ENCODE measurements around the gene ARMC10. TPM values are rescaled to one million over a fixed set of nuclear protein-coding genes. Genes with fewer than 3 reads are reported as not detected.
A peak's percentile ranks its signal among the peaks of the same experiment; 100 is the strongest.
"Not testable (repeated sequence)": the region's sequence is repeated elsewhere in the genome, so short reads cannot be mapped to it uniquely, and the experiment has no call there.

The ARMC10 gene
- total RNA-seq = 10 to 100 TPM; 13.6 to 34.5 (median 30.4) TPM

DNA sequence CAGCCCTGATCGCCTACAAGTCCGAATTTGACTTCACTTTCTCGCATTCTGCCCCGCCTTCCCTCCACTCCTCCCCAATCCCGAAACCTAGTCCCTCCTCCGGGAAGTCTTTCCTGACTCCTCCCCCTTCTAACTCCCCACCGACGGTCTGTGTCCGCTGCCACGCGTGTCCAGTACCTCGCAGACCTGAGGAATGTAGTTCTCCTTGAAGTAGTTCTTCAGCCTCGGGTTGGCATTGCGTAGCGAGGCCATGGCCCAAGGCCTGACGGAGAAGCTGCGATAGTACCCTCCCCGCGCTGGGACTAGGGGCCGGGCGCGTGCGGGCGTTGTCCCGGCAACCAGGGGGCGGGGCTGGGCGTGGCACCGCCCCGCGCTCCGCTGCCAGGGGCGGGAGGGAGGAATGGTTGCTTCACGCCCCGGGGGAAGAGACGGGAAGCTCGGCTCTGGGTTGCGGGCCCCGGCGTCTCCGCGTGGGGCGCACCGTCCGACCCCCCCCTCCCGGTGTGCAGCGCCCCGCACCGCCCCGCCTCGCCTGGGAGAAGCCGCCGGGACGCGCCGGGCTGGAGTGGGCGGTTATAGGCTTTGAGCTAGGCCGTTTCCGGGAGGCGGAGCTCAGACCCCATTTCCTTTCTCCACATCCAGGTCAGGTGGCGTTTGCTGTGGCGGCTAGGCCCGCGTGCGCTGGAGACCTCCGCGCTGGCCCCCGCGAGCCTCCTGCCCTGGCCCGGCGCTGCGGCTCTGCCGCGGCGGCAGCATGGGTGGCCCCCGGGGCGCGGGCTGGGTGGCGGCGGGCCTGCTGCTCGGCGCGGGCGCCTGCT, at the start of gene ARMC10, which contains the start of gene FBXL13:
Gene ARMC10 (plus strand): TSS at position 622 of the 818 bp plus-strand sequence. CDS start 133 bp downstream, at position 755.
Gene FBXL13 (minus strand): TSS at position 278 of the 818 bp plus-strand sequence.
- Histone ChIP-seq H3K4me1 (peaks cover 14 to 26% (median 23%) of the 10 kb centered on the region in 4 donors), H3K27me3 (no peaks in the 10 kb centered on the region), H3K36me3 (no peaks in the 10 kb centered on the region), H3K4me3 (peak within 1 kb of the TSS; percentile 53 to 92 (median 72)), H3K27ac (peak within 1 kb of the TSS; percentile 85 to 94 (median 90)), H3K9me3 (no peaks in the 10 kb centered on the region)
- peak; percentile 91 to 99 for DNase-seq
- TF ChIP-seq, protein P1, sequence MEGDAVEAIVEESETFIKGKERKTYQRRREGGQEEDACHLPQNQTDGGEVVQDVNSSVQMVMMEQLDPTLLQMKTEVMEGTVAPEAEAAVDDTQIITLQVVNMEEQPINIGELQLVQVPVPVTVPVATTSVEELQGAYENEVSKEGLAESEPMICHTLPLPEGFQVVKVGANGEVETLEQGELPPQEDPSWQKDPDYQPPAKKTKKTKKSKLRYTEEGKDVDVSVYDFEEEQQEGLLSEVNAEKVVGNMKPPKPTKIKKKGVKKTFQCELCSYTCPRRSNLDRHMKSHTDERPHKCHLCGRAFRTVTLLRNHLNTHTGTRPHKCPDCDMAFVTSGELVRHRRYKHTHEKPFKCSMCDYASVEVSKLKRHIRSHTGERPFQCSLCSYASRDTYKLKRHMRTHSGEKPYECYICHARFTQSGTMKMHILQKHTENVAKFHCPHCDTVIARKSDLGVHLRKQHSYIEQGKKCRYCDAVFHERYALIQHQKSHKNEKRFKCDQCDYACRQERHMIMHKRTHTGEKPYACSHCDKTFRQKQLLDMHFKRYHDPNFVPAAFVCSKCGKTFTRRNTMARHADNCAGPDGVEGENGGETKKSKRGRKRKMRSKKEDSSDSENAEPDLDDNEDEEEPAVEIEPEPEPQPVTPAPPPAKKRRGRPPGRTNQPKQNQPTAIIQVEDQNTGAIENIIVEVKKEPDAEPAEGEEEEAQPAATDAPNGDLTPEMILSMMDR (IDR thresholded peaks at IDR 0.05) = peak; percentile 22 to 78 (median 52)
- TF ChIP-seq EP300 (IDR thresholded peaks at IDR 0.05) = no peak
- peak in 1 of 2 donors; percentile 55 for TF ChIP-seq POLR2AphosphoS5 (IDR thresholded peaks at IDR 0.05)
- peak in 2 of 4 donors; percentile 60 to 64 for TF ChIP-seq POLR2A (IDR thresholded peaks at IDR 0.05)
- 0 to 1% methylated on average over 19 to 57 of the region's 83 CpGs for WGBS, 2 donors
- ATAC-seq (ENCODE audit: low FRiP score in 2 of 2) = peak; percentile 97 to 98

DNA sequence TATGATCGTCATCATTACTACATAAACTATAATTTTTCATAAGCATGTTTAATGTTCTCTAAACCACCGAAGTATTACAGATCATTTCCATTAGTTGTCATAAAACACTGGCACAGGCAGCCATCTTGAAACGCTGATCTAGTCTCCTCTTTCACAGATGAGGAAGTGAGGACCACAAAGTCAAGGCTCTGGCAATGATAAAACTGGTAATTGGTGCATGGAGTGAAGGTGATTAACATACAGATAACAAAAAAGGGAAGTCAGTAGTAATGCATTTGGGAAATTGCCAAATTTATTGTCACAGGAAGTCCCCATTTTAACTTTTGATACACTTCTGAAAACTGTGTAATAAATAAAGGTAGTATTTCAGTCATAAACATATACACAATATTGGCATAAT, 49.6 kb upstream of the ARMC10 start:
- TF ChIP-seq POLR2AphosphoS5 (IDR thresholded peaks at IDR 0.05) = no peak
- no peak for TF ChIP-seq POLR2A (IDR thresholded peaks at IDR 0.05)
- Histone ChIP-seq H3K9me3 (no peaks in the 10 kb centered on the region), H3K27ac (no peak overlapping the region), H3K4me1 (no peaks in the 10 kb centered on the region), H3K27me3 (no peaks in the 10 kb centered on the region), H3K4me3 (no peak overlapping the region), H3K36me3 (no peaks in the 10 kb centered on the region)
- no peak for ATAC-seq (ENCODE audit: low FRiP score in 2 of 2)
- no peak for DNase-seq
- WGBS, 2 donors = 65 to 68% methylated on average over 3 of the region's 3 CpGs

DNA sequence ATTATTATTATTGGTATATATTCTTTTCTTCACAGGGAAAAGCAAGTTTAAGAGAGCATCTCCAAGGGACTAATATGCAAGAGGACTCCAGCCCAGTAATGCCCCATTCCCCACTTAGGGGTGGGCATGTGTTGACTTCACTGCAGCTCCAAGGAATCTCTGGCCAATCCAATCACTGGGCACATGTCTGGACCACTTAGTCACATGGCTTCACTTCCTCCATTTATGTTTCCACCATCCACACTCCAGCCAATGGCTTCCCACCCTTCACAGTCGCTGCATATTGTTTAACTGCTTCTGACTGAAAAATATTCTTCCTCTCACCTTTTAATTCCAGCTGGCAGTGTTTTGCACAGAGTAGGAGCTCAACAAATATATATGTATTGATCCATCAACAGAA, 43.9 kb upstream of the ARMC10 start:
- Histone ChIP-seq H3K9me3 (no peaks in the 10 kb centered on the region), H3K27me3 (no peaks in the 10 kb centered on the region), H3K4me1 (no peaks in the 10 kb centered on the region), H3K36me3 (no peaks in the 10 kb centered on the region), H3K4me3 (no peak overlapping the region), H3K27ac (no peak overlapping the region)
- no peak for TF ChIP-seq EP300 (IDR thresholded peaks at IDR 0.05)
- TF ChIP-seq, protein P1 (IDR thresholded peaks at IDR 0.05) = no peak
- no peak for TF ChIP-seq POLR2A (IDR thresholded peaks at IDR 0.05)
- TF ChIP-seq POLR2AphosphoS5 (IDR thresholded peaks at IDR 0.05) = no peak
- DNase-seq = no peak
- no peak for ATAC-seq (ENCODE audit: low FRiP score in 2 of 2)
- 87 to 97% methylated on average over 1 of the region's 1 CpG for WGBS, 2 donors

DNA sequence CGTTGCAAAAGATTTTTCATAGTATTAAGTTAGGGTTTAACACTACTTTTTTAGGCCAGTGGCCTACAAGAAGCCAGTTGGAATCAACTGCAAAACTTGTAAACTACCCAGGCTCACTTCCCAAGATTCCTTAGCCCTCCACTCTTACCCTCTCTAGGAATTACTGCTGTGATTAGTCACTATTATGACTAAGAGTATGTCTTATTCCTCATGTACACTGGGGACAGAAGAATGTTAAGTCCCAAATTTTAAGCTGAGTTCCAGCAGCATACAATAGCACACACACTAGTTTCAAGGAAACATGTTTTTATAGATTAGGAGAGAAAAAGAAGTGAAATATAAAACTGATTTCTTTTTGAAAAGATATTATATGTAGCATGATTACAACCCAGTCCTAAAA, 43.2 kb upstream of the ARMC10 start:
- no peak for TF ChIP-seq POLR2A (IDR thresholded peaks at IDR 0.05)
- TF ChIP-seq, protein P1 (IDR thresholded peaks at IDR 0.05) = no peak
- no peak for TF ChIP-seq POLR2AphosphoS5 (IDR thresholded peaks at IDR 0.05)
- TF ChIP-seq EP300 (IDR thresholded peaks at IDR 0.05) = no peak
- Histone ChIP-seq H3K4me1 (no peaks in the 10 kb centered on the region), H3K9me3 (no peaks in the 10 kb centered on the region), H3K27ac (no peak overlapping the region), H3K27me3 (no peaks in the 10 kb centered on the region), H3K4me3 (no peak overlapping the region), H3K36me3 (no peaks in the 10 kb centered on the region)
- ATAC-seq (ENCODE audit: low FRiP score in 2 of 2) (no peak), DNase-seq (no peak)
- 67 to 75% methylated on average over 1 of the region's 1 CpG for WGBS, 2 donors

DNA sequence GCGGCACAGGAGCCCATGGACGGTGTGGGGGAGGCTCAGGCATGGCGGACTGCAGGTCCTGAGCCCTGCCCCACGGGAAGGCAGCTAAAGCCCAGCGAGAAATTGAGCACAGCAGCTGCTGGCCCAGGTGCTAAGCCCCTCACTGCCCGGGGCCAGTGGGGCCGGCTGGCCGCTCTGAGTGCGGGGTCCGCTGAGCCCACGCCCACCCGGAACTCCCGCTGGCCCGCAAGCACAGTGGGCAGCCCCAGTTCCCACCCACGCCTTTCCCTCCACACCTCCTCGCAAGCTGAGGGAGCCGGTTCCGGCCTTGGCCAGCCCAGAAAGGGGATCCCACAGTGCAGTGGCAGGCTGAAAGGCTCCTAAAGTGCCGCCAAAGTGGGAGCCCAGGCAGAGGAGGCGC, 40.6 kb upstream of the ARMC10 start:
- 91 to 94% methylated on average over 11 to 20 of the region's 20 CpGs for WGBS, 2 donors
- H3K36me3 ChIP-seq; ATAC-seq (ENCODE audit: low FRiP score in 2 of 2); H3K9me3 ChIP-seq; H3K27ac ChIP-seq; H3K27me3 ChIP-seq; H3K4me3 ChIP-seq; H3K4me1 ChIP-seq: not testable (repeated sequence)
- peak in 1 of 2 donors; percentile 67 for DNase-seq

DNA sequence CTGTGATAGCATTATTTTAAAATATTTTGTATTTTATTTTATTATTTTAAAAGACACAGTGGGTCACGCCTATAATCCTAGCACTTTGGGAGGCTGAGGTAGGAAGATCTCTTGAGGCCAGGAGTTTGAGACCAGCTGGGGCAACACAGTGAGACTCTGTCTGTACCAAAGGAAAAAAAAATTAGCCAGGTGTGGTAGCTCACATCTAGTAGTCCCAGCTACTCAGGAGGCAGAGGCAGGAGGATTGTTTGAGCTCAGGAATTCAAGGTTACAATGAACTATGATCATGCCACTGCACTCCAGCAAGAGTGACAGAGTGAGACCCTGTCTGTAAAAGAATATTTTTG, 37.5 kb upstream of the ARMC10 start:
- ATAC-seq (ENCODE audit: low FRiP score in 2 of 2) (no peak), DNase-seq (no peak)
- Histone ChIP-seq H3K27me3 (no peaks in the 10 kb centered on the region), H3K4me3 (no peak overlapping the region), H3K4me1 (peaks cover 5 to 7% (median 6%) of the 10 kb centered on the region in 4 donors), H3K27ac (no peak overlapping the region), H3K9me3 (no peaks in the 10 kb centered on the region), H3K36me3 (no peaks in the 10 kb centered on the region)
- WGBS, 2 donors = 94 to 97% methylated on average over 1 of the region's 1 CpG
- TF ChIP-seq, protein P1 (IDR thresholded peaks at IDR 0.05) = no peak
- TF ChIP-seq POLR2A (IDR thresholded peaks at IDR 0.05) (no peak), POLR2AphosphoS5 (IDR thresholded peaks at IDR 0.05) (no peak), EP300 (IDR thresholded peaks at IDR 0.05) (no peak)

DNA sequence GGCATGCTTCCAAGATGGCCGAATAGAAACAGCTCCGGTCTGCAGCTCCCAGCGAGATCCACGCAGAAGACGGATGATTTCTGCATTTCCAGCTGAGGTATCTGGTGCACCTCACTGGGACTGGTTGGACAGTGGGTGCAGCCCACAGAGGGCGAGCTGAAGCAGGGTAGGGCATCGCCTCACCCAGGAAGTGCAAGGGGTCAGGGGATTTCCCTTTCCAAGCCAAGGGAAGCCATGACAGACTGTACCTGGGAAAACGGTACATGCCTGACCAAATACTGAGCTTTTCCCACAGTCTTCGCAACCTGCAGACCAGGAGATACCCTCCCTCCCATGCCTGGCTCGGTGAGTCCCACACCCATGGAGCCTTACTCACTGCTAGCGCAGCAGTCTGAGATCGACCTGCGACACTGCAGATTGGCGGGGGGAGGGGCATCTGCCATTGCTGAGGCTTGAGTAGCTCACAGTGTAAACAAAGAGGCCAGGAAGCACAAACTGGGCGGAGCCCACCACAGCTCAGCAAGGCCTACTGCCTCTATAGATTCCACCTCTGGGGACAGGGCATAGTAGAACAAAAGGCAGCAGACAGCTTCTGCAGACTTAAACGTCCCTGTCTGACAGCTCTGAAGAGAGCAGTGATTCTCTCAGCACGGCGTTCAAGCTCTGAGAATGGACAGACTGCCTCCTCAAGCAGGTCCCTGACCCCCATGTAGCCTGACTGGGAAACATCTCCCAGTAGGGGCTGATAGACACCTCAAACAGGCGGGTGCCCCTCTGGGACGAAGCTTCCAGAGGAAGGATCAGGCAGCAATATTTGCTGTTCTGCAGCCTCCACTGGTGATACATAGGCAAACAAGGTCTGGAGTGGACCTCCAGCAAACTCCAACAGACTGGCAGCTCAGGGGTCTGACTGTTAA, 36.9 kb upstream of the ARMC10 start:
- not testable (repeated sequence) for ATAC-seq (ENCODE audit: low FRiP score in 2 of 2); H3K4me3 ChIP-seq; H3K36me3 ChIP-seq; H3K9me3 ChIP-seq; H3K27me3 ChIP-seq; H3K4me1 ChIP-seq
- DNase-seq = peak in 1 of 2 donors; percentile 44
- 73 to 81% methylated on average over 9 to 20 of the region's 20 CpGs for WGBS, 2 donors
- H3K27ac ChIP-seq = peak overlapping the region in 1 of 4 donors; percentile 3

Data from upper lobe of left lung (tissue), 6 donors.